HG03378 (cell line): ENCODE data around the gene CFAP299.
"Not testable (repeated sequence)": the region's sequence is repeated elsewhere in the genome, so short reads cannot be mapped to it uniquely, and the experiment has no call there.

Experiments
- ATAC-seq: cut with Tn5 transposase; IDR thresholded peaks from one replicate; pipeline ENCODE4 v1.9.1; 2021; ENCODE audit warnings: mild to moderate bottlenecking, moderate library complexity; ENCODE audit not compliant: unreplicated experiment

Gene CFAP299

DNA sequence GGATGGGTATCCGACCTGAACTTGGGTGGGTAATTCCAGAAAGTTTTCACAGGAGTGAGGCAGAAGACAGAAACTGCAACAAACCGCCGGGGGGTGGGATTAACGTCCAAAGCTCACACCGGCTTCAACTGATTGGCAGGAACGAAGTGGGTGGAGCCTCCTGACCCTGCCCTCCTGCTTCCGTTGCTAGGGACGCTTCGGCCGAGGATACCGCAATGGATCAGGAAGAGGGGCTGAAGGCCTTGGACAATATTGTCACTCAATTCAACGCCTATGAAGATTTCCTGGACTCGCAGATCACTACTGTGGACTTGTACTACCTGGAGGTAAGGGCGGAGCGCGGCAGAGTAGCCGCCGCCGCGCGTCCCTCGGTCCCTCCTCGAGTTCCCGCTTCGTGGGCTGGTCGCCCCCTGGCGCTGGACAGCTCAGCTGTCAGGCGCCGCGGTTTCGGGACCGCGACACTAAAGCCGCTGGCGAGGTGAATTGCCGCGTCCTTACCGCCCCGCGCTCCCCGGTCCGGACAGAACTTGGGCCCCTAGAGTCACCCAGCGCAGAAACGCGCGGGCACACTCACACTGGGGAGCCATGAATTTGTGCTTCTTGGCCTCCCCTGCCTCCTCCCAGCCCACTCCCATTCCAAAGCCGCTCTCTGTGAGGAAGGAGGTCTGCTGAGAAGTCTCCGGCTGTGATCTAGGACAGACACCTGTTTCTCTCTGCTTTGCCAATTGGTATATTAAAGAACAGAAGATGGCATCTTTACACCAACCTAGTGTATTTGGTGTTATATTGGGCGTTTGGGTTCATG is at the start of gene CFAP299:
TSS of gene CFAP299 (plus strand) at position 177 of the 805 bp plus-strand sequence.
- ATAC-seq: peak; percentile 91

DNA sequence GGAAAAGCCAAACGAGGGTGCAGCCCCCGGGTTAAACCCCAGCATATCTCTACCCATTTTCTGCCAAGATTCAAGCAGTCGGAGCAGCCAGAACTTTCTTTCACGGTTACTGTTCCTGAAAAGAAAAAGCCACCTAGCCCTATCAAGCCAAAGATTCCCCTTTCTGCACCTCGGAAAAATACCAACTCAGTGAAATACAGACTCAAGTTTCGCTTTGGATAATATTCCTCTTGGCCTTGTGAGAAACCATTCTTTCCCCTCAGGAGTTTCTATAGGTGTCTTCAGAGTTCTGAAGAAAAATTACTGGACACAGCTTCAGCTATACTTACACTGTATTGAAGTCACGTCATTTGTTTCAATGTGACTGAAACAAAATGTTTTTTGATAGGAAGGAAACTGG is 49.1 kb upstream of the CFAP299 start:
- no peak for ATAC-seq

DNA sequence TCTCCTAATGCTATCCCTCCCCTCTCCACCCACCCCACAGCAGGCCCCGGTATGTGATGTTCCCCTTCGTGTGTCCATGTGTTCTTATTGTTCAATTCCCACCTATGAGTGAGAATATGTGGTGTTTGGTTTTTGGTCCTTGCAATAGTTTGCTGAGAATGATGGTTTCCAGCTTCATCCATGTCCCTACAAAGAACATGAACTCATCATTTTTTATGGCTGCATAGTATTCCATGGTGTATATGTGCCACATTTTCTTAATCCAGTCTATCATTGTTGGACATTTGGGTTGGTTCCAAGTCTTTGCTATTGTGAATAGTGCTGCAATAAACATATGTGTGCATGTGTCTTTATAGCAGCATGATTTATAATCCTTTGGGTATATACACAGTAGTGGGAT is 44.9 kb upstream of the CFAP299 start:
- not testable (repeated sequence) for ATAC-seq

DNA sequence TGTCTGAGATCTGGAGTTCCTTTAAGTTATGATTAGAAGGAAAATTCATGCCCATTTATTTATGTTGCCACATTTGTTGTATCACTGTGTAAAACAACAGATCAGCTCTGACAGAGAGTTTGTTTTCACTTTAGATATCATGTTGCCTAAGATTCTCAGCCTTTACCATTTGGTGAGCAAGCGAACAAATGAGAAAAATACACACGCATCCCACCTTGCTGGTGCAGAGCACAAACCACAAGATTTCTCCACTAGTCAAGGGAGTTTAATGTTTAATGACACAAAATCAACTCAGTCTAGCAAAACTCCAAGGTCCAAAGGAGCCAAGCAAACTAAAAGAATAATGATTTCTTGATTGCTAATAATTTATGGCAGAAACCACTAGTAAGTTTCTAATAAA is 41.3 kb upstream of the CFAP299 start:
- no peak for ATAC-seq

DNA sequence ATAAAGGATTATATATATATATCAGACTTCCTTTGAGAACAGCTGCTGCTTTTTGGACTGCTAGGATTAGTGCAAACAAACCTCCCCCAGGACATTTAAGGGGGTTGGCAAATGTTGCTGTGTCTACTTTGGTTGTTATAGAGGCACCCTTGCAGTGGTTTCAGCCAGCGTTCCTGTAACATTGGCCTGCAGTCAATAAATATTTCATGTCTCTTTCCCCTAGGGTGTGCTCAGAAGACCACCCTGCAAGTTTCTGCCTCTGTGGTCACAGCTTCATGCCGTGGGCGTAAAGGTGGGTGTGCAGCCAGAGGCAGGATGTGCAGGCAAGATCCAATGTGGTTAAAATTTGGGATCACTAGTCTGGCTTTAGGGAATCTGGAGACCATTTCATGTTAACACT is 40.2 kb upstream of the CFAP299 start:
- ATAC-seq: no peak

DNA sequence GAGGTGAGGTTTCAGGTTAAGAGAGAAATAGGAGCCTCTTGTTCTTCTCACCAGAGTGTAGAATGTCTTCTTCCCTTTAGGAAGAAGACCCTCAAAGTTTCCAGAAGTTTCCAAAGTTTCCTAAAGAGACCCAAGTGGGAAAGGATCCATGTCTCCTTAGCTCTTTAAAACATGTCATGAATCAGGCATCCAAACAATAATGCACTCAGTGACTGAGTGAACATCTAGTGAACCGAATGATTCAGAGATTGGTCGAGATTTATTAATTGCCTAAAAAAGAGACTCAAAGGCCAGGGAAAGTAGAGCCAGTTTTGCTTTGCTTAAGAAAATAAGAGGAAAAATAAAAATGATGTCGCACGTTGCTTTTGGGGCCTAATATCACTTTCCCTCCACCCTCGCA is 39.7 kb upstream of the CFAP299 start:
- ATAC-seq: no peak

DNA sequence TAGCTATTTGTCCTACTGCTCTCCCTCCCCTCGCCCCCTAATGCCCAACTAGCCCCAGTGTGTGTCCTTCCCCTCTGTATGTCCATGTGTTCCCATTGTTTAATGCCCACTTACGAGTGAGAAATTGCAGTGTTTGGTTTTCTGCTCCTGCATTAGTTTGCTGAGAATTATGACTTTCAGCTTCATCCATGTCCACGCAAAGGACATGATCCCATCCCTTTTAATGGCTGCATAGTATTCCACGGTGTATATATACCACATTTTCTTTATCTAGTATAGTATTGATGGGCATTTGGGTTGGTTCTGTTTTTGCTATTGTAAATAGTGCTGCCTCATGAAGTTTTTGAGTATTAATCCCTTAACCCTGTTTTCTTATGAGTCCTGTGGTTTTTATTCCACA is 33.6 kb upstream of the CFAP299 start:
- ATAC-seq: no peak

DNA sequence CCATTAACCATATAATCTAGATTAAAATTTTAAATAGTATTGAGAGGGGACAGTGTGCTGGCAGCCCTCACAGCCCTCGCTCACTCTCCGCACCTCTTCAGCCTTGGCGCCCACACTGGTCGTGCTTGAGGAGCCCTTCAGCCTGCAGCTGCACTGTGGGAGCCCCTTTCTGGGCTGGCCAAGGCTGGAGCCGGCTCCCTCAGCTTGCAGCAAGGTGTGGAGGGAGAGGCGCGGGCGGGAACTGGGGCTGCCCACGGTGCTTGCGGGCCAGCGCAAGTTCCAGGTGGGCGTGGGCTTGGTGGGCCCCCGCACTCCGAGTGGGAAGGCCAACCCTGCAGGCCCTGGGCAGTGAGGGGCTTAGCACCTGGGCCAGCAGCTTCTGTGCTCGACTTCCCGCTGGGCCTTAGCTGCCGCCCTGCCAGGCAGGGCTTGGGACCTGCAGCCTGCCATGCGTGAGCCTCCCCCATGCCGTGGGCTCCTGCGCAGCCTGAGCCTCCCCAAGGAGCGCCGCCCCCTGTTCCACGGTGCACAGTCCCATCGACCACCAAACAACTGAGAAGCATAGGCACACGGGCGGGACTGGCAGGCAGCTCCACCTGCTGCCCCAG is 32.8 kb upstream of the CFAP299 start:
- ATAC-seq: no peak

DNA sequence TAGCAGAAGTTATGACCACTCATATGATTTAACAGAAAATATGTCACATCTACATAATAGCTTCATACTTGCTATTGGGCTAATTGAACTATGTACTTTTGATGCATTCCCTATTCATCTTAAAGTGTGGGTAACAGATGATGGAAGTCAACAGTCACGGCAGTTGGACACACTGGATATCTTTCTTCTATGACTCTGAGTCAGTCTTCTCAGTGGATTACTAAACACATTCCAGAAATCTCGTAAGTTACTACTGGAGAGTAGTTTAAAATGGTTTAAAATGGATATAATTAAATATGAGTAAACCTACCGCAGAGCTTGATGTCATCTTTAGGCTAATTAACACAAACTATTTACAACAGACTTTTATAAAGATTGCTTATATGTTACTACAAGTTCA is 30.1 kb upstream of the CFAP299 start:
- ATAC-seq: no peak

DNA sequence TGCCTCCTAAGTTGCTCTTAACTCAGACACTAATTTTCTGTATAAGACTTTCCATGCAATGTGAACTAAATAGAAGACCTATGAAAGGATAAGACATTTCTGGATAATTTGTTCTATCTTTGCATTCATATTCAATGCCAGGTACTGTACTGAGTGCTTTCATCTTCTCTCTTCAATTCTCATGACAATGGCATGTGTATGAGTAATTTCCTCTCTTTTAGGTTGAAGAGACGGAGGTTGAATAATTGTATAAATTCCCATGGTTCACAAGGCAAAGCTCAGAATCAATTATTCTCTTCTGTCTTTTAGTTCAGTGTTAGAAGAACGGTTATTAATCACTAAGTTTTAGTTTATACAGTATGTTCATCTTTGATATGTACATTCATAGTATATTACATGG is 29.3 kb upstream of the CFAP299 start:
- ATAC-seq: no peak

DNA sequence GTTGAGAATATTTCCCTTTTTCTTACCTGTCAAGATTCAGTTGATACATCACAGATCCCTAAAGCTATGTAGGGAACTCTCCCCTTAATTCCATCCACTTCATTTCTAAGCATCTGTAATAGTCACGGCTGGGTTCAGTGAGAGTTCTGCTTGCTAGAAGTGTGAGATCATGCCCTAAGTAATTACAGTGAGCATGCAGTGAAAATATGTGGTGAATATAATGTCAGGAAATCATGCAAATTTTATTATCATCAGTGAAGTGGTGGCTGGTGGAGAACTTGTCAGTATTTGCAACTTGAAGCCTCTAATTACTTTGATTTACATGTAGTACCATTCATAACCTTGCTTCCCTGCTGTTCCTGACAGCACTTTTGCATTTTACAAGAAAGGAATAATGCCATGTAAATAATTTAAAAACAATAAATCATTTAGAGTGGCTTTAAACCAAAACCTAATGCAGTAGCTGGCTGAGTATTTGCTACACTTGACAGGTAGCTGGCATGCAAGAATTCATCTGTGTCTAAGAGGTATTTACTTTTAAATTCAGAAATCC is 28.3 kb upstream of the CFAP299 start:
- ATAC-seq: no peak

DNA sequence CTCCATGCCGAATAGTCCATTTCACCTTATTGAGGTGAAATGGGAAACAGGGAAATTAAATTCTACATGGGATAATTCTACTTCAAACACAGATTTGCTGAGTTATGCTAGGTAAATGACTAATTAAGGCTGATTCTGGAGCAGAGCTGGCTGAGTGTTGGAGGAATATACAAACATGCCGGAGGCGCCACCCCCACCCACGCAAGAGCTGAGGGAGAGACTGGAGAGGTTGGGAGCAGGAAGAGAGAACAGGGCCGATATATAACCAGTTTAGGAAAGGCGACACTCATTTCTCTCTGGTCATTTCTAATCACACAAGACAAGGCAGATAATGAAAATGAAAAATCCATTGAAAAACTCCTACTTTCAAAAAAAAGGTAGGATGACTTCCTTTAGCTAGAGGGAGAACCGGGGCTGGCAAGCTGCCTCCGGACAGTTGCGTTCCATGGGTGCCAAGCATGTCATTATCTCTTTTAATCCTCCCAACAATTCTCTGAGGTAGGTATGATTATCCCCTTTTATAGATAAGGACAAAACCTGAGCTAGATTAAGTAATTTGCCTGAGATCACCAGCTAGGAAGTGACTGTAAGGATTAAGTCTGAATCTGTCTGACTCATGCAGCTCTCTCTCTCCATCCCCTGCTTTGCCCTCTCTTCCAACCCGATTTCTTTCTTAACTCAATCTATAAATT is 27.6 kb upstream of the CFAP299 start:
- ATAC-seq: no peak

DNA sequence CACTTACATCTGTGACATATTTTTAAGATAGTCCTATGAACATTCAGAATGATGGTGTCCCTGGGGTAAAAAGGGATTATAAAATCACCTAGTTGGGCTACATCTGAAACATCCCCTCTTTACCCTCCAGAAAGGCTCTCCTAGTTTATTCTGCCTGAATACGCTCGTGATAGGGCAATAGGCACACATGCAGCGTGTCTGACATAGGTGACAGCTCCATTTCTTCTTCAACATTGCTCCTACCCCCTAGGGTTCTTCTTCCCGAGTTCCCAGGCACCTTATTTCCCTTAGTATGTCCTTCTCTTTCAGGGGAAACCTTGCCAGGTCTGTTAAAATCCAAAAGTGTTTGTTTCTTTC is 27.1 kb upstream of the CFAP299 start:
- ATAC-seq: no peak

DNA sequence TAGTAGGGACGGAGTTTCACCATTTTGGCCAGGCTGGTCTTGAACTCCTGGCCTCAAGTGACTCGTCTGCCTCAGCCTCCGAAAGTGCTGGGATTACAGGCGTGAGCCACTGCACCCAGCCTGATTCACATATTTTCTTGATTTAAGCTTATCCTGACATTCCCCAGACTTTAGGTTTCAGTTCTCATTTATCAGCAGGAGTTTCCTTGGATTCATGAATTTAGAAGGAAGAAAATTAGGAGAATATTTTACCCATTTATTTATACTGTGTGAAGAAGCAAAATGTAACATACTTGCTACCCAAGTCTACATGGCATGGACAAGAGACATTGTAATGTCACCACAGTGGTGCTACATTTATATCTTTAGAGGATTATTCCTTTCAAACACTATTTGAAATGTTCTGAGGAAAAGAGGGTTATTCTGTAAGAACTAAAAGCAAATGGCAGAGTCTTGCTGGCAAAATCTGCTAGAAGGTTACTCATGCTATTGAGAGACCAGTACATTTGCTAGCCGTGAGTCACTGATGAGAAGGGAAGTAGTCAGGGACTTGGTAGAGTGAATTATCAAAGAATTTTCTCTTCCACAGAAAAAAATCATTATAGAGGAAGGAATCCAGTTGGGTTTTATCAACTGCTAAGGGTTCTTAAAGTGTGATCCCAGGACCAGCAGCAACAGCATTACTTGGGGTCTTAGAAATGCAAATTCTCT is 26.1 kb upstream of the CFAP299 start:
- ATAC-seq: no peak

DNA sequence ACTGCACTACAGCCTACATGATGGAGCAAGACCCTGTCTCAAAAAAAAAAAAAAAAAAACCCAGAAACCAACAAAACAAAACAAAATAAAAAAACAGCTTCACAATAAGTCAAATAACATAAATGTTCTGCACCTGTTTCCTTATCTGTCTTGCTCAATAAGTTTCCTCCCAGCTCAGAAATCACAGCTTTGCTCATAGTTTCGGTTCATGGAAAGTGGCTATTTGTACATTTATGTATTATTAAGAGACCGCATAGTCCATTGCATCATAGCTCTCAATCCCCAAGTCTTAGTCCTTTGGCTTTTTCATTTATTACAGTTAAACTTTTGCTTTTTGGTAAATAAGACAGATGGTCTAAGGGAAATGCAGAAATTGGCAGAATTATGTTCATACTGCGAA is 24.4 kb upstream of the CFAP299 start:
- ATAC-seq: no peak

DNA sequence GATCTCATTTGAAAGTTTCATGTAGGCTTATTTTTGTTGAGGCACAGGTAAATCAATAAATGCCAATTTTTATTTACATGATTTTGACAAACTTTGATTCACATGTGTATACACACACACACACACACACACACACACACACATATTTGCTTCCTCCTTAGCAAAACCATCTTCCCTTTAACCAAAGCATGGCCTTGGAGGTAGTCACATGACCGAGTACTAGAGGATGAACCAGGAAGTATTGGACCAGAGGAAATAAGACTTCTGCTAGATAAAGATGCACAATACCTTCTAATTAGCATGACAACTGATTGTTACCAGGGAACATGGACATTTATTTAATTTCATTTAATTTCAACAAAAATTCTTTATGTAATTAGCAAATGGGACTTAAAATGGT is 23.4 kb upstream of the CFAP299 start:
- ATAC-seq: no peak

DNA sequence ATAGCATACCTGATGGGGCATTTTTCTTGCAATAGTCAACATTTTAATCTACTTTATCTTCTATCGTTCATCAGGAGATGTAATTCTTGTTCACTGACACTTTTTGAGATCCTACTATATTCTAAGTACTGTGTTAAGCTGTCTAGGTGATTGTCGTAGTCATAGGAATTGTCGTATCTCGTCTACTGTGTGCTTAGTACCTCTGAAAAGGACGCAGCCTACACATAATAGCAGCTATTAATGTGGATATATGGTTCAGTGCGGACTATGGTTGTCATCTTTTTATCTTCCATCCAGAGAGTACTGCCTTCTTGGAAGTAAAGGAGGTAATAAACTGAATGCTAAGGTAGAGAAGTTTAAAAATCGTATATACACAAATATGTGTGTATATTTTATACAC is 21.9 kb upstream of the CFAP299 start:
- no peak for ATAC-seq

DNA sequence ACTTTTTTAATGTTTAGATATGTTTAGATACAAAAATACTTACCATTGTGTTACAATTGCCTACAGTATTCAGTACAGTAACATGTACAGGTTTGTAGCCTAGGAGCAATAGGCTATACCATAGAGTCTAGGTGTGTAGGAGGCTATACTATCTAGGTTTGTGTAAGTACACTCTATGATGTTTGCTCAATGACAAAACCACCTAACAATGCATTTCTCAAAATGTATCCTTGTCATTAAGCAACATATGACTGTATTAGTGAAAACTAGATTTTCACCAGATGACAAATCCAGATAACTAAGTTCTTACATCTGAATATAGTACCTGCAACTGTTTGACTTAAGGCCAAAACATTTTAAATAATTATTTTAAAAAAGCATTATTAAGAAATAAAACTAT is 19.7 kb upstream of the CFAP299 start:
- not testable (repeated sequence) for ATAC-seq

DNA sequence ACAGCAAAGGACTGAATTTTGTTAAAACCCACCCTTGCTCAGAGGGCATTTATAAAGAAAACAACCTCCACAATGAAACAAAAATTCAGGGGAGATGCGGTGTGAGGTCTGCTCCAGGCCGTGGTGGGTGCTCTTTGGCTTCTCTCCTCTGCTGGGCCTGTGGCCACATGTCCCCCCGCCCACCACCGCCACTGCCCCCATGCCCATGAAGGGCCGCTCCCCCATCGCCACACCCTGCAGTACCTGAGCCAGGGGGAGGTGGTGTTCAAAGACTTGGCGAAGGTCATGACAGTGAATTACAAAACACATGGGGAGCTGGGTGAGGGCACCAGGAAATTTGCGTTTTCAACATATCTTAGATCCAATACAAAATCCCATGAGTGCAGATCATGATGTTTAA is 14.2 kb upstream of the CFAP299 start:
- ATAC-seq: no peak

DNA sequence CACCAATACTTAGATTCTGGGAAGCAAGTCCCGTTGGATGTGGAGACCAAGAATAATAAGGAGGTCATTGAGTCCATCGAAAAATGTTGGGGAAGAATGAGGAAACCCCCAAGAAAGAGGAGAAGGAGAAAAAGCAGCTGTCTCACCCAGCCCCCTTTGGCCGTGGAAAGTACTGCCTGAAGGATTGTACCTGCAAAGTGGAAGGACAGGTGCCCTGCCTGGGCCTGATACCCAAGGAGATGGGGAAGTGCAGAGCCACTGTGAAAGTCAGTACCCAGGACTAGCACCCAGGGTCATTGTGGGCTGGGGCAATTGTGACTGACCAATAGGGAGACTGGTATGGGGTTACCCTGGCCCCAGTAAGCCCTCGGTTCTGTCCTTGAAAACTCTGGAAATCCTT is 13.8 kb upstream of the CFAP299 start:
- no peak for ATAC-seq

DNA sequence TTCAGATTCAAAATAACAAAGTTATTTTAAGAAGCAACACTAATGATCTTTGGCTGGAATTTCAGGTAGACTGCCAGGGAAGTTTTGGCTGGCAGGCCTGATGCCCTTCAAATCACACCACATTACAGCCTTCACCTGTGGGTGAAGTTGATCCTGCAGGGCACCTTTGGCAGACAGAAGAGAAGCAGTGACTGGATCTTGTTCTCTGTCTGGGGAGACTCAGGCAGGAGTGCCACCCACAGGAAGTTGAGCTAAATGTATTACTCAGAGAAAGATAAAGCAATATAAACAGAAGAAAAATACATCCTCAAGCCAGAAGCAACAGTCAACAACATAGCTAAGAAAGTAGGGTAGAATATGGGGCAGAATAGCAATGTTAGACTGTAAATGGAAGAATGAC is 12.8 kb upstream of the CFAP299 start:
- ATAC-seq: no peak
